Hypothalamus (tissue), 51 donors: ENCODE results near the gene STX5.
A peak's percentile ranks its signal among the peaks of the same experiment; 100 is the strongest.
"Not testable (repeated sequence)": the region's sequence is repeated elsewhere in the genome, so short reads cannot be mapped to it uniquely, and the experiment has no call there.

Experiments used
- DNase-seq, 51 donors: peaks; one replicate each; lab custom pipeline; 2025; lab: John Stamatoyannopoulos, UW

The STX5 gene

GRCh38 chr11:62854825-62855570, 23.1 kb upstream of the STX5 start:
- DNase-seq: no peak

- no peak for DNase-seq
These were observed 22.4 kb upstream of the STX5 start for GRCh38 chr11:62854013-62854824.

GRCh38 chr11:62853279-62853965, 21.6 kb upstream of the STX5 start:
- no peak for DNase-seq

- no peak for DNase-seq
These were observed 20.8 kb upstream of the STX5 start for GRCh38 chr11:62852523-62853188.

DNA sequence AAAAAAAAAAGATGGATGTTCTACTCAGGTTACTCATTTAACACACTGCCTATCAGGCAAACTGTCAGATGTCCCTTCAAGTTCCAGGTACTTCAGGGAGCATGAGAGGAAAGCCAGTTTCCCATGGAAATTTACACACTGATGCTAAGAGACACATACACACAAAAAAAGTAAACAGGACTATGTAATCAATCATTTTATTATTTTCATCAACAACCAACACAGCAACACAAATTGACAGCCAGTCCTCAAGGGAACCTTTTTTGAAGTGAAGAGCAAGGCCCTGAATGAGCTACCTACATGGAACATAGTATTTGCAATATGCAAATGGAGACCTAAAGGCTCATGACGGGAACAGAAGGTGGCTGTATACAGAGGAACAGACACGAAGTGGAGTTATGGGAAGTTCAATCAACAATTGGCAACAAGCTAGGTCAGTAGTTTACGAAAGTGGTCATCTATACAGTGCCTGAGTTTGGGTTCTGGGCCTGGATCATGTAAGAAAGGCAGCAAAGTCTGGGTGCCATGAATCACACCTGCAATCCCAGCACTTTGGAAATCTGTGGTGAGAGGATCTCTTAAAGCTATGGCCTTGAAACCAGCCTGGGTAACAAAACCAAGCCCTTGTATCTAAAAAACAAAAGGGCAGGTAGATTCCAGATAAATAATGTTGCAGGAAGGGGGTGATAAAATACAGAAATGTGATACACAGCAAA, 20.1 kb upstream of the STX5 start:
- DNase-seq: no peak

GRCh38 chr11:62850911-62851806, 19.3 kb upstream of the STX5 start:
- no peak for DNase-seq

DNA sequence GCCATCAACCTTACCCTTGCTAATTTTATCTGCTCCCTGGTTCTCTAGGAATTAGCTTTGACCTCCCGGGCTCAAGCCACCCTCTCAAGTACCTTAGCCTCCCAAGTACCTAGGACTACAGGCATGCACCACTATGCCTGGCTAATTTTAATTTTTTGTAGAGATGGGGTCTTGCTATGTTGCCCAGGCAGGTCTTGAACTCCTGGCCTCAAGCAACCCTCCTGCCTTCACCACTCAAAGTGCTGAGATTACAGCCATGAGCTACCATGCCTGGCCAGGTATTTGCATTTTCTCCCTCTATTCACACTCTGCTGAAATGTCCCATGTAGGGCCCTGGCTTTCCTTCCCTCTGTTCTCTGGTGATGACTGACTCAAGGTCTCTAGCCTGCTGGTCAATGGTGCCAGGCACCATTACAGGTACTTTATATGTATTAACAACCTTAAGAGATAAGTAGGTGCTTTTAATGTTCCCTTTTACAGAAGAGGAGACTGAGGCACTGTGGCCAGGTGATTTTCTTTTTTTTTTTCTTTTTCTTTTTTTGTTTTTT, 16.0 kb upstream of the STX5 start:
- DNase-seq: no peak

DNA sequence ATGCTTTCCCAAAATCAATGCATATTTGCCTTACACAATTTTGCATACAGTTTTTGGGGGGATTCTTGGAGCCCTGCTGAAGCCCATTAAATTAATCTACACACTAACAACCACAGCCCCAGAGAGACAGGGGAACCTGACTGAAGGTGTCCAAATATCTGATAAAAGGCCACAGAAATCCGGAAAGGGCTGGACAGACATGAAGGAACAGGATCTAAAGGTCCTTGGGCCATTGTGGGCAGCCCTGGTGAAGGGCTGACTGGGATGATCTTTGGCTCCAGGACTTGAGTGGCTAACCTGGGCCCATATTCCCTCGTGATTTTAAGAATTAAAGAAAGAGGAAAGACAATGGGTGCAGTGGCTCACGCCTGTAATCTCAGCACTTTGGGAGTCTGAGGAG, 14.3 kb upstream of the STX5 start:
- no peak for DNase-seq

- no peak for DNase-seq
These were observed 12.3 kb upstream of the STX5 start for GRCh38 chr11:62844154-62844553.

DNA sequence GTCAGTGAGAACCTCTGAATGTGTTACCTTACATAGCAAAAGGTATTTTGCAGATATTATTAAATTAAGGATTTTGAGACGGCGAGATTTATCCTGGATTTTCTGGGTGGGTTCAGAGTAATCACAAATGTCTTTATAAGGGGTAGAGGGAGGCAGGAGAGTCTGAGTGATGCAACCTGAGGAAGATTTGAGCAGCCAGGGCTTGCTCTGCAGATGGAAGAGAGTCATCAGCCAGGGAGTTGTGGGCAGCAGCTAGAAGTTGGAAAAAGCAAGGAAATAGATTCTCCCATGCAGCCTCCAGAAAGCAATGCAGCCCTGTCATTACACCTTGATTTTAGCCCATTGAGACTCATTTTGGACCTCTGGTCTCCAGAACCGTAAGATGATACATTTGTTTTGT, 11.6 kb upstream of the STX5 start:
- DNase-seq: no peak

- not testable (repeated sequence) for DNase-seq
These were observed 11.0 kb upstream of the STX5 start for GRCh38 chr11:62842891-62843290.

GRCh38 chr11:62842171-62842741, 10.4 kb upstream of the STX5 start:
- peak in 27 of 51 donors; percentile 11 to 66 (median 35) for DNase-seq

DNA sequence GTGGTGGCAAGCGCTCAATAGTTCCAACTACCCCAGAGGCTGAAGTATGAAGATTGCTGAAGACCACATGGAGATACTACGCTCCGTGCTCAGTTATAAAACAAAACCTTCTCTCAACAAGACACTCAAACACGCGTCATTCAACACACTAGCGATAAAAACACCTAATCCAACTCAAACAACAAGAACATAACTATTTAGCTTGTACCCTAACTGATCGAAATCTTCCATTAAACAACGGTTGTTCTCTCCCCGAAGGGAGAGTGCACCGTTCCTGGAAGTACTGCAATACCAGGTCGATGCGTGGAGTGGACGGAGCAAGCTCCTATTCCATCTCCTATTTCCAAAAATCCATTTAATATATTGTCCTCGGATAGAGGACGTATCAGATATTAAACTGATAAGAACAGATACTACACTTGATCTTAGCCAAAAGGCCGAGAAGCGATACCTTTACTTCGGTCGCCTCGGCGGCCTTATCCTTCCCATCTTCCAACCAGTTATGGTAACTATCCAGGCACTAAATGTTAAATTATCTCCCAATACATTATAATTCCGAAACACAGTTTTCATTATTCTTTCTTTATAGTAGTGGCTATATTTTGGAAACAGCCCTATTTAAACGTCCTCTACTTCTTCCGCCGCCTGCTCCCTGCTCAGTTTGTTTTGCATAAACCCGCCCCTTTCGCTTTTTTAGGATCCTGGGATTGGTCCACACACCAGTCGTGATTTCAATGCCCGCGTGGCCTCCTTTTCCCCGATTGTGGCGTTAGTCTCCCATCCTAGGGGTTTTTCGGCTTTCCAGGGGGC, 9.7 kb upstream of the STX5 start:
- peak in 48 of 51 donors; percentile 15 to 99 (median 78) for DNase-seq

DNA sequence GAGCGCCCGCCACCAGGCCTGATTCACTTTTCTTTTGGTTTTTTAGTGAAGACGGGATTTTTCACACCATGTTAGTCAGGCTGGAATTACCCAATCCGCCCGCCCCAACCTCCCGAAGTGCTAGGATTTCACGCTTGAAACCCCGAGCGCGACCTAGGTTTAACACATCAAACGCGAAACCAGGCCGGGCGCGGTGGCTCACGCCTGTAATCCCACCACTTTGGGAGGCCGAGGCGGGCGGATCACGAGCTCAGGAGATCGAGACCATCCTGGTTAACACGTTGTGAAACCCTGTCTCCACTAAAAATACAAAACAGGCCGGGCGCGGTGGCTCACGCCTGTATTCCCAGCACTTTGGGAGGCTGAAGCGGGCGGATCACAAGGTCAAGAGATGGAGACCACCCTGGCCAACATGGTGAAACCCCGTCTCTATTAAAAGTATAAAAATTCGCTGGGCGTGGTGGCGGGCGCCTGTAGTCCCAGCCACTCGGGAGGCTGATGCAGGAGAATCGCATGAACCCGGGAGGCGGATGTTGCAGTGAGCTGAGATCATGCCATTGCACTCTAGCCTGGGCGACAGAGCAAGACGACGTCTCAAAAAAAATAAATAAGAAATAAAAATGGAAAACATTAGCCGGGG, 9.0 kb upstream of the STX5 start:
- DNase-seq: peak in 38 of 51 donors; percentile 4 to 73 (median 34)

- peak; percentile 55 to 99 (median 88) for DNase-seq
These were observed 7.4 kb upstream of the STX5 start, which contains the start of gene WDR74 for GRCh38 chr11:62839050-62839945. Gene WDR74 (minus strand): TSS chr11:62839590. CDS start chr11:62839570, 20 bp downstream.

DNA sequence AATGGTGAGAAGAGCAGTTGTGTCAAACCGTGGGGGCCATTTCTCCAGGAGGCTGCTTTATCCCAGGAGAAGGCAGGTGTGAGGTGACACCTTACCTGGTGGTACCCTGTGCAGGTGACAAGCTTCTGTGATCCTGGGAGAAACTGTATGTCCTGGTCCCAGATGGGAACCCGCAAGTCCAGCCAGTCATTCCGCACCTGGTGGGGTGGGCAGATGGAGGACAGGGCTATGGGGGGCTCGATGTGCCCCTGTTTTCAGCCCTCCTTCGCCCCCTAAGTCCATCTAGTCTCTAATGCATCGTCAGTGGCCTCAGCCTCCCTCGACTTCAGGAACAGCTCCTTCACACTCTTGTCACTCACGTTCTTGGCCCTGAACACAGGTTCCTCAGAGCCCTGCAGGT, 3.5 kb upstream of the STX5 start:
- DNase-seq: no peak
